Endometrium (tissue), 2 donors: ENCODE results near the gene SNX7.
A peak's percentile ranks its signal among the peaks of the same experiment; 100 is the strongest.

Experiments
- FAIRE-seq: peaks from 2 replicates; lab custom pipeline; 2012; peaks lifted over from hg19 to GRCh38; lab: Jason Lieb, UNC
- donor health status: control.
- donor health status: control.

Gene SNX7

GRCh38 chr1:98697781-98698180 is 36.3 kb downstream of the SNX7 start:
- FAIRE-seq, result no peak

GRCh38 chr1:98698625-98699024 is 37.1 kb downstream of the SNX7 start:
- no peak for FAIRE-seq

- no peak for FAIRE-seq
Measured at GRCh38 chr1:98700228-98700627, 38.7 kb downstream of the SNX7 start.

- no peak for FAIRE-seq
Measured at GRCh38 chr1:98702976-98703375, 41.5 kb downstream of the SNX7 start.

GRCh38 chr1:98704474-98704873 is 43.0 kb downstream of the SNX7 start:
- FAIRE-seq, result no peak

GRCh38 chr1:98704971-98705370 is 43.5 kb downstream of the SNX7 start:
- FAIRE-seq, result no peak

GRCh38 chr1:98705591-98705990 is 44.1 kb downstream of the SNX7 start:
- no peak for FAIRE-seq

GRCh38 chr1:98706173-98706843 is 44.8 kb downstream of the SNX7 start:
- no peak for FAIRE-seq

- FAIRE-seq, result no peak
Measured at GRCh38 chr1:98707556-98707955, 46.0 kb downstream of the SNX7 start.

- FAIRE-seq, result no peak
Measured at GRCh38 chr1:98709906-98710305, 48.4 kb downstream of the SNX7 start.

GRCh38 chr1:98723574-98723973 is 62.1 kb downstream of the SNX7 start:
- no peak for FAIRE-seq

GRCh38 chr1:98732985-98733781 is 71.7 kb downstream of the SNX7 start:
- FAIRE-seq, result no peak

GRCh38 chr1:98733782-98734112 is 72.2 kb downstream of the SNX7 start:
- no peak for FAIRE-seq

GRCh38 chr1:98735756-98736155 is 74.2 kb downstream of the SNX7 start:
- FAIRE-seq, result no peak

- no peak for FAIRE-seq
Measured at GRCh38 chr1:98737835-98738234, 76.3 kb downstream of the SNX7 start.

GRCh38 chr1:98739762-98740161 is 78.2 kb downstream of the SNX7 start:
- FAIRE-seq, result no peak

- FAIRE-seq, result no peak
Measured at GRCh38 chr1:98741164-98741563, 79.6 kb downstream of the SNX7 start.

GRCh38 chr1:98749152-98749756 is 87.7 kb downstream of the SNX7 start:
- FAIRE-seq, result peak; percentile 84

GRCh38 chr1:98754176-98754575 is 92.7 kb downstream of the SNX7 start:
- FAIRE-seq, result no peak

GRCh38 chr1:98761219-98761865 is 99.8 kb downstream of the SNX7 start:
- FAIRE-seq, result no peak

- FAIRE-seq, result no peak
Measured at GRCh38 chr1:98763488-98764150, 102.1 kb downstream of the SNX7 start.

- FAIRE-seq, result no peak
Measured at GRCh38 chr1:98764485-98764884, 103.0 kb downstream of the SNX7 start.
